ENCODE measurements around the gene NADK2. TPM values are rescaled to one million over a fixed set of nuclear protein-coding genes. Genes with fewer than 3 reads are reported as not detected.

Gene NADK2
- total RNA-seq, 2 donors from 2014 or later = 17.9 to 30.4 TPM

DNA sequence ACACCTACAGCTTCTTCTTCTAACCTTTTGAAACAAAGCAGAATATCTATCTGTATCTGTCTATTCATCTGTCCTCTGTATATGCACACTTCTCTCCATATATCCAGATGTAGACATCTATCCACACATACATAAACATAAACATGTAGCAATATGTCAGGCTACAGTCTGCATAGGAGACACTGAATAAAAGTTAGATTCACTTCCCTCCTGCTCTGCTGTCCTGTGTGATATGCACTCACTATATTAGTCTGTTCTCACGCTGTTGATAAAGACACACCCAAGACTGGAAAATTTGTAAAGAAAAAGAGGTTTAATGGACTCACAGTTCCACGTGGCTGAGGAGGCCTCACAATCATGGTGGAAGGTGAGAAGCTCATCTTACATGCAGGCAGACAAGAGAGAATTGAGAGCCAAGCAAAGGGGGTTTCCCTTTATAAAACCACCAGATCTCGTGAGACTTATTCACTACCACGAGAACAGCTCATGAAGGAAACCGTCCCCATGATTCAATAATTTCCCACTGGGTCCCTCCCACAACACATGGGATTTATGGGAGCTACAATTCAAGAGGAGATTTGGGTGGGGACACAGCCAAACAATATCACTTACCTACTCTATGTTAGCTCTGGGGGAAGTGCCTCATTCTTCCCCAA, 35.9 kb upstream of the NADK2 start:
- peak overlapping the region in 1 of 2 donors; percentile 31 for H3K27ac ChIP-seq

DNA sequence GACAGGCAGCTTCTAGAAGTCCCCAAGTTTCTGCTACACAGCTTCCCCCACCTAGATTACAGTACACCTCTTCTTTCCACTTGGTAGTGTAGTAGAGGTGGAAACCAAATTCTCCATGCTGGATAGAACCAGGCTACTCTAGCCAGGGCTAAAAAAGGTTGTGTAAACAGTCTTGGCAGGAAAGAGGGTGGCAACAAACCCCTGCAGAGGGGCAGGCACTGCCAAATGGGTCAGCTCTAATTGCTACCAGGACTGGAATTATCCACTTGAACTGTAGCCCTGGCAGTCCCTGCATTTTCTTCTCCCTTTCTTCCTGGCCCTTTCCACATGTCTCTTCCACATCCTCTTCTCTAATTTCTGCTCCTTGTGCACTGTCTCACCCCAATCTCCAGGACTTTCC, 35.1 kb upstream of the NADK2 start:
- Histone ChIP-seq H3K27me3 (no peaks in the 10 kb centered on the region), H3K4me1 (peaks cover 0 to 17% of the 10 kb centered on the region in 2 donors), H3K36me3 (no peaks in the 10 kb centered on the region), H3K9me3 (no peaks in the 10 kb centered on the region), H3K4me3 (no peak overlapping the region), H3K27ac (no peak overlapping the region)
- TF ChIP-seq, protein P1, sequence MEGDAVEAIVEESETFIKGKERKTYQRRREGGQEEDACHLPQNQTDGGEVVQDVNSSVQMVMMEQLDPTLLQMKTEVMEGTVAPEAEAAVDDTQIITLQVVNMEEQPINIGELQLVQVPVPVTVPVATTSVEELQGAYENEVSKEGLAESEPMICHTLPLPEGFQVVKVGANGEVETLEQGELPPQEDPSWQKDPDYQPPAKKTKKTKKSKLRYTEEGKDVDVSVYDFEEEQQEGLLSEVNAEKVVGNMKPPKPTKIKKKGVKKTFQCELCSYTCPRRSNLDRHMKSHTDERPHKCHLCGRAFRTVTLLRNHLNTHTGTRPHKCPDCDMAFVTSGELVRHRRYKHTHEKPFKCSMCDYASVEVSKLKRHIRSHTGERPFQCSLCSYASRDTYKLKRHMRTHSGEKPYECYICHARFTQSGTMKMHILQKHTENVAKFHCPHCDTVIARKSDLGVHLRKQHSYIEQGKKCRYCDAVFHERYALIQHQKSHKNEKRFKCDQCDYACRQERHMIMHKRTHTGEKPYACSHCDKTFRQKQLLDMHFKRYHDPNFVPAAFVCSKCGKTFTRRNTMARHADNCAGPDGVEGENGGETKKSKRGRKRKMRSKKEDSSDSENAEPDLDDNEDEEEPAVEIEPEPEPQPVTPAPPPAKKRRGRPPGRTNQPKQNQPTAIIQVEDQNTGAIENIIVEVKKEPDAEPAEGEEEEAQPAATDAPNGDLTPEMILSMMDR (IDR thresholded peaks at IDR 0.05) = no peak
- DNase-seq (ENCODE audit: low spot score) = no peak

More for the DNA sequence above, 35.9 kb upstream of the NADK2 start:
- no peak overlapping the region for H3K4me3 ChIP-seq
- TF ChIP-seq, protein P1 (IDR thresholded peaks at IDR 0.05) = no peak
- no peak for DNase-seq (ENCODE audit: low spot score)
- no peaks in the 10 kb centered on the region for H3K27me3 ChIP-seq
- no peaks in the 10 kb centered on the region for H3K36me3 ChIP-seq
- H3K9me3 ChIP-seq = no peaks in the 10 kb centered on the region
- peaks cover 0 to 17% of the 10 kb centered on the region in 2 donors for H3K4me1 ChIP-seq

DNA sequence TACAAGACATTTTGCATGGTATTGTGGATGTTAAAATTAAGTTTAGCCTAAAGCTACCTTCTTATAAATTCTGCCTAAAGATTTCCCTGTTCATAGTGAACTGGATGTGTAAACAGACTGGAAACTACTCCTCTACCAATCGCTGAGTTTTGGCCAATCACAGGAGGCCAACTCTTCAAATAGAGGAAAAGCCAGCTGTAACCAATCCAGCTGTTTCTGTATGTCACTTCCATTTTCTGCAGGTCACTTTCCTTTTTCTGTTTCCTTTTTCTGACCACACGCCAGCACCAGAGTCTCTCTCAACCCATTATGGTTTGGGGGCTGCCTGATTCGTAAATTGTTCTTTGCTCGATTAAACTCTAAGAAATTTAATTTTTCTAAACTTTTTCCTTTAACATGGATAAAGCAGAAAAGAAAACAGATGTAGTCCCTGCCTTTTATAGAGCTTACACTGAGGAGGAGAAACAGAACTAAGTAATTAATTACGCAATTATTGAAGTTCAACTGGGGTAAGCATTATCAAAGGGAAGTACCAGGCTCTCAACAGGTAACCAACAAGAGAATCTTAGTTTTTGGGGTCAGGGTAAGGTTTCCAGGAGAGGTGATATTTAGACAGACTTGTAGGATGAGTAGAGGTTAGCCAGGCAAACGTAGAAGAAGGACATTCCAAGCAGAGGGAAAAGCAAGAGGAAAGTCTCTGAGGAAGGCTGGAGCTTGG, 32.2 kb upstream of the NADK2 start:
- TF ChIP-seq, protein P1 (IDR thresholded peaks at IDR 0.05) = no peak
- Histone ChIP-seq H3K27ac (peak overlapping the region in 1 of 2 donors; percentile 54), H3K4me3 (no peak overlapping the region), H3K4me1 (peaks cover 0 to 17% of the 10 kb centered on the region in 2 donors), H3K36me3 (no peaks in the 10 kb centered on the region), H3K27me3 (no peaks in the 10 kb centered on the region), H3K9me3 (no peaks in the 10 kb centered on the region)
- DNase-seq (ENCODE audit: low spot score) = no peak

DNA sequence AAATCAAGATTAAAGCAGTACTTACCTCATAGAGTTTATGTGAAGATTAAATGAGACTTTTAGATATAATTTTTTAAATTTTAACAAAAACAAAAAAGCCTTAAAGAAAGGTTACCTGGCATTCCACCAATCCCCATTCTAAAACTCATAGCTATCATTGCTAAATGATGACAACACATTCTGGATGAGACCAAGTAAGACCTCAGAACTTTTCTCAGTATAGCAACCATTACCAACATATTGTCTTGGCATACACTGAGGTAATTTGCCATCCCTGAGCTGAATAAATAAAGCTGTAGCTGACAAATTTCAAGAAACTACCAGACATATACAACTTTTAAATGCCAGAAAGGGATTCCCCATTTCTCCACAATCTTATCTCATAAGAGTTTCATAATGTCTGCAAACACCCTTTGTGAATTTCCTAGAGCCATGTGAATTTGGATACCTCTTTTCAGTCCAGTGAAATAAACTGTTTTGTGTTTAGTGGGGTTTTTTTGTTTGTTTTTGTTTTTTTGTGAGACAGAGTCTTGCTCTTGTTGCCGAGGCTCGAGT, 30.5 kb upstream of the NADK2 start:
- H3K36me3 ChIP-seq = no peaks in the 10 kb centered on the region
- H3K27ac ChIP-seq = no peak overlapping the region
- no peak for DNase-seq (ENCODE audit: low spot score)
- H3K4me3 ChIP-seq = no peak overlapping the region
- no peaks in the 10 kb centered on the region for H3K9me3 ChIP-seq
- TF ChIP-seq, protein P1 (IDR thresholded peaks at IDR 0.05) = no peak
- H3K4me1 ChIP-seq = peaks cover 0 to 9% of the 10 kb centered on the region in 2 donors
- H3K27me3 ChIP-seq = no peaks in the 10 kb centered on the region

DNA sequence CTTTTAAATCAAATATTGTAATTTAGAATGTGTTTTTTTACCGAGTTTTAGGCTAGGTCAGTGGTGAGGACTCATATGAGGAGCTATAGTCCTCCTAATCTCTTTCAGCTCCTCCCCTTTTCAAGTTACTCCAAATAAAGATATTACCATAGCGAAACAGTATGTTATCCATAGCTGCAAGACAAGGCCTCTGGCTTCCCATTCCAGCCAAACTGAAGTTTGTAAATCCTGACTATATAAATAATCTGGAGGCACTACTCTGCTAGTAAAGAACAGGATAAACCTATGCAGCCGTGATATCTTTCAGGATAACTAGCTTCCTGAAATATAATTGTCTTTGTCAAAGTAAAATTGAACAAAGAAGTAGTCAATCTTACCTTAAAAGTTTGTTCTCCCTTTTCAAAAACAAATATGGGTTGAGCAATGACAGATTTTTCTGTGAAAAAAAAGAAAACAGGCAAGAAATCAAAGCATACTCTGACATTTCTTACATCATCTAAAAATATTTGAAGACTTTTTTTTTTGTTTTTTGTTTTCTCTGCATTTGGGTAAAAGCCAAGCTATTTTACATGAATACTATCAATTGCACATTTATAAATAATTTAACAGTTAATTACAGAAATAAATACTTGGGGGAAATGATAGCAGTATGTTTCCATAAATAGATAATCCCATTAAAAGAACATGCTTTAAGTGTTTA, 29.3 kb upstream of the NADK2 start:
- no peak for DNase-seq (ENCODE audit: low spot score)
- no peak overlapping the region for H3K27ac ChIP-seq
- peaks cover 0 to 4% of the 10 kb centered on the region in 2 donors for H3K4me1 ChIP-seq
- no peaks in the 10 kb centered on the region for H3K36me3 ChIP-seq
- H3K9me3 ChIP-seq = no peaks in the 10 kb centered on the region
- H3K27me3 ChIP-seq = no peaks in the 10 kb centered on the region
- no peak overlapping the region for H3K4me3 ChIP-seq
- TF ChIP-seq, protein P1 (IDR thresholded peaks at IDR 0.05) = no peak

All from right atrium auricular region (tissue), 2 donors.